GM19328 (cell line): ENCODE results near the gene PROM2.

Source experiments
- ATAC-seq: cut with Tn5 transposase; IDR thresholded peaks from one replicate; pipeline ENCODE4 v1.9.1; 2021; ENCODE audit warnings: mild to moderate bottlenecking, moderate library complexity; ENCODE audit not compliant: unreplicated experiment

The PROM2 gene

DNA sequence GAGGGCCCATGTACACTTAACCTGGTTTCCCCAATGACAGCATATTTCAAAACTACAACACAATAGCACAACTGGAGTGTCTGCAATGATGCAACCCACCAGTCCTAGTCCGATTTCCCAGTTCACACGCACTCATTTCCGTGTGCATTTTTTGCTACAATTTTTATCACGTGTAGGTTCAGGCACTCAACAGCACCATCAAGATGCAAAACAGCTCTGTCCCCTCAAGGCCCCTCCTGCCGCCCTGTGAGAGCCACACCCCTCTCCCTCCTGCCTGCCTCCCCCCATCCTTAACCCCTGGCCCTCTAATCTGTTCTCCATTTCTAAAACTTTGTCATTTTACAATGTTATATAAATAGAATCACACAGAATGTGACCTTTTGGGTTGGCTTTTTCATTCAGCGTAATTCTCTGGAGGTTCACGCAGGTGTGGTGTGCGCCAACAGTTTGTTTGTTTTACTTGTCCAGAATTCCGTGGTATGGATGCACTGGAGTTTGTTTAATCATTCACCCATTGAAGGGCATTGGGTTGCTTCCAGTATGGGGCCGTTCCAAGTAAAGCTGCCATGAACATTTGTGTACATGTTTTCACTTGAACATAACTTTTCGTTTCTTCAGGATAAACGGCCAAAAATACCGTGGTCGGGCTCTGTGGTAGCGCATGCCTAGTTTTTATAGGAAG lies 31.3 kb downstream of the PROM2 start:
- ATAC-seq = no peak

DNA sequence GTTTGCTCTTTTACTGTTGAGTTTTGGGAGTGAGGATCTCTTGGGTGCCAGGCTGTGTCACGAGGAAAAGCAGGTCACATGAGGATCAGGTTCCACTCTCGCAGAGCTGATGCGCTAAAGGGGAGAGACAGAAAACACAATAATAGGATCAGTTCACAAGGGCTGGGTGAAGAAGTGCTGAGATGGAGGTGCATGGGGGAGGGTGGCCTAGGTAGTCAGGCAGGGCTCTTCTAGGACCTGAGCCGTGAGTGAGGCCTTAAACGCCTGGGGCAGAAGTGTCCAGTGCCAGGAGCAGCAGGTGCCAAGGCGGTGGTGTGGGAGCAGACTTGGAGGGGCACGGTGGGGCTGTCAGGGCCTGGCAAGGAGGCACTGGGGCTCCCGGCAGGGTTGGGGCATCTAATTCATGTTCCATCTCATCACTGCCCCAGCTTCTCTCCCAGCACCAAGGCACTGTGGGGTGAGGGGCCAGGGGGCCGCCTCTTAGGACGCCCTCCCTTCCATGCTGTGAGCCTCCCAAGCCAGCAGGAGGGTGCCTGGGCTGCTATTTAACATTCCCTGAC lies 32.2 kb downstream of the PROM2 start:
- no peak for ATAC-seq

DNA sequence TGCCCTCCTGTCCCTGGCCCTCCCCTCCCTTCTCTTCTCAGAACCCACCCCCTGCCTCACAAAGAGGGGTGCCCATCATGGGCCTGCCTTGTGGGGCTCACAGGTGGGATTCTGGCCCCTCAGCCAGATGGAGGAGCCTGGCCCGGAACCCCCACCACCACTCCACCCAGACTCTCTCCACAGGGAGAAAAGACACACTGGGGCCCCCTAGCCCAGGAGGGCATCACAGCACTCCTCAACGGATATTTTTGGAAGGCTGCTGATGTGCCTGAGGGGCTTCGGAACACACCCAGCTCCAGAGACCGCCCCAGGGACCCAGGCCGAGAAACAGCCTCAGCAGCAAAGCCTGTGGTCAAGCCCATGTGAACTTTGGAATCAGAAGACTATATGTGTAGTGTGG lies 32.8 kb downstream of the PROM2 start:
- no peak for ATAC-seq

DNA sequence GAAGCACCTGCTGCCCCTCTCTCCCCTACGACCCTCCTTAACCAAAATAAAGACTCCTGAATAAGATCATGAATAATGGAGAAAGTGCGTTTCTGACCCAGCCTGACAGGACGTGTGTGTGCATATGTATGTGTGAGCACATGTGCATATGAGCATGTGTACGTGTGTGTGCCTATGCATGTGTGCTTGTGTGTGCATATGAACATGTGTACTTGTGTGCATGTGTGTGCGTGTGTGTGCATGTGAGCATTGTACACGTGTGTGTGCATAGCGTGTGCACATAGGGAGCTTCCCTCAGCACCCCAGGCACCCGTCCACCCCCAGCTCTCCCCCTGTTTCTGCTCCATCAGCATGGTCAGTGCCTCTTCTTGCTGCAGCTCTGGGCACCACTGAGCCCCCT lies 33.6 kb downstream of the PROM2 start:
- ATAC-seq = no peak

DNA sequence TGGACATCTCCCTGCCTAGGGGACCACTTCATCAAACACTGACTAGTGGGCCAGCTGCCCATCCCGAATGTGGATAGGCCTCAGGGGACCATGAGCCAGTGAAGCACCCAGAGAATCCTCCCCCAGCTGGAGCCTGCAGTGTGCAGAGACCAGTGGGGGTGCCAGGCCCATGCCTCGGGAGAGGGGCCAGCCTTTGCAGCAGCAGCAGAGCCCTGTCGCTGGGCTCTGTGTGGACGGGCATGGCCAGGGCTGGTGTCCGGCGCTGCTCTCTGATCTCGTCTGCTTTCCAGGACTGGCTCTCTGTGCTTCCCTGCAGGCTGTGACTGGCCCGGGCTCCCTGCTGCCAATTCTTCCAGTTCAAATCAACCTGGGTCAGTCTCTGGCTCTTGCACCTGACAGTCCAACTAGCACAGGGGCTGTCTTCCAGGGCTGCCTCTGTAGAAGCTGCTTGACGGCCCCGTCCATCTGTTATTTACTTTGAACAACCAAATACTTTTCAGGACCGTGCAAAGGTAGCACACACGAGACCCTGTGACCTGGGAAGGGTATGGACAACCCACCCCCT lies 34.3 kb downstream of the PROM2 start:
- ATAC-seq = no peak

DNA sequence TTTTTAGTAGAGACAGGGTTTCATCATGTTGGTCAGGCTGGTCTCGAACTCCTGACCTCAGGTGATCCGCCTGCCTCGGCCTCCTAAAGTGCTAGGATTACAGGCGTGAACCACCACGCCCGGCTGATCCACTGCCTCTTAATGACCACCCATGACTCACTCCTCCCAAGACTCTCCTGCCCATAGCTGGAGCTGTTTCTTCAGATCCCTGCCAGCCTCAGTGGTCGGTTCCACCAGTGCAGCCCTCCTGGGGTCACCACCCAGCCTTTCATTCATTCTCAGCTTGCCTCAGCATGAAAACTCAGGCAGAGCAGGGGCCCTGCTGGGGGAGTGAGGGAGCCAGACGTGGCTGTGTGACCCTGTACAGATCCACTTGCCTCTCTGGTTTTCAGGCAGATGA lies 35.4 kb downstream of the PROM2 start:
- no peak for ATAC-seq

DNA sequence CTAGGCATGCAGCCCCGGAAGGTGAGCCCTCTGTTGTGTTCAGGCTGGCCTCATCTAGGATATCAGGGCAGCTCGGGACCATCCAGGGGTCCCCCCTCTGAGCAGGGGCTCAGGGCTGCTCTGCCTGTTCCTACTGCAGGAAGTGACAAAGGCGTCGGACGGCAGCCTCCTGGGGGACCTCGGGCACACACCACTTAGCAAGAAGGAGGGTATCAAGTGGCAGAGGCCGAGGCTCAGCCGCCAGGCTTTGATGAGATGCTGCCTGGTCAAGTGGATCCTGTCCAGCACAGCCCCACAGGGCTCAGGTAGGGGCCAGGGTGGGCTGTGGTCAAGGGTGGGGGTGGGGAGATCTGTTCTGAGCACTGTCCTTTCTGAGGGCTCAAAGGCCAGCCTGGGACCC lies 36.0 kb downstream of the PROM2 start:
- no peak for ATAC-seq

DNA sequence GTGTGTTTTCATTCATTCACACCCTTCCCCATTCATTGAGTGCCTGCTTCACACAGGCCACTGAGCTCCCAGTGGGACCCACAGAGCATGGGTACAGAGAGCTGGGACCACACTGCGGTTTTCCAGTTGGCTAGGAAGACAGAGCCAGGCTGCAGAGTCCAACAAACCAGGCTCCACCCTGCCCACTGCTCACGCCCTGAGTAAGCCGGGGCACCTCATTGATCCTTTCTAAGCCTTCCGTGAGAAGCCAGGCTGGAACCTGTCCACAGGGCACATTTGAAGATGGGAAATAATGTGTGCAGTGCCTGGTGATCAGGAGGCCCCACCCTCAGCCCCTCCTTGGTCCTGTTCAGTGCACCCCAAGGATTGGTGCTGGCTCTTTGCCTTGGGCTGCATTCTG lies 36.4 kb downstream of the PROM2 start:
- no peak for ATAC-seq

DNA sequence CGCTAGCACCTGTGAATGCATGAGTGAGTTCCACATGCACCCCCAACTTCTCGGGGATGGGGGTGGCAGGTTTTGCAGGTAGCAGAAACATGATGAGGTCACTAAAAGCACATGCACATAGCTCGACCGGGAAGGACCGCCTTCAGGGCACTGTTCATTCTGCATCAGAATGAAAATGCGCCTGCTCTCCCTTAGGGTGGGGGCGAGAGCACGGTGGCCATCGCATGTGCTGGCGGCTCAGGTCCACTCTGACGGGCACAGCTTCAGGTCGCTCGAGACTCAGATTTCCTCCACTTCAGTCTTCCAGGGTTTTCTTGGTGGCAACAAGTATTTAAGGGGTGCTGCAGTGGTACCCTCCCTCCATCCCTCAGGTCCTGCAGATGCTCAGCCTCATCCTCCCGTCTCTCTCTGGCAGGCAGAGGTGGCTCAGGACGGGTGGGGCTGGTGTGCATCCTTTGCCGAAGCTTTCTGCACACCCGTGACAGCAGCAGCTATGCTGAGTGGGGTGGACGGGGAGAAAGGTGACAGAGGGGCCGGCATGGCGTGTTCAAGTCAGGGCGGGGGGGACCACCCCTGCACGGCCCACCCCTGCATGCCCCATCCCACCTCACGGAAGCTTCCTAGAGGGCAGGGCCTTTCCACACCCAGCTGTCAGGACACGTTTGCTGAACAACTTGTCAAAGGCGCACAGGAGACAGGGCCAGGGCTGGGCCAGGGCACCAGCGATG lies 37.7 kb downstream of the PROM2 start:
- ATAC-seq = no peak

DNA sequence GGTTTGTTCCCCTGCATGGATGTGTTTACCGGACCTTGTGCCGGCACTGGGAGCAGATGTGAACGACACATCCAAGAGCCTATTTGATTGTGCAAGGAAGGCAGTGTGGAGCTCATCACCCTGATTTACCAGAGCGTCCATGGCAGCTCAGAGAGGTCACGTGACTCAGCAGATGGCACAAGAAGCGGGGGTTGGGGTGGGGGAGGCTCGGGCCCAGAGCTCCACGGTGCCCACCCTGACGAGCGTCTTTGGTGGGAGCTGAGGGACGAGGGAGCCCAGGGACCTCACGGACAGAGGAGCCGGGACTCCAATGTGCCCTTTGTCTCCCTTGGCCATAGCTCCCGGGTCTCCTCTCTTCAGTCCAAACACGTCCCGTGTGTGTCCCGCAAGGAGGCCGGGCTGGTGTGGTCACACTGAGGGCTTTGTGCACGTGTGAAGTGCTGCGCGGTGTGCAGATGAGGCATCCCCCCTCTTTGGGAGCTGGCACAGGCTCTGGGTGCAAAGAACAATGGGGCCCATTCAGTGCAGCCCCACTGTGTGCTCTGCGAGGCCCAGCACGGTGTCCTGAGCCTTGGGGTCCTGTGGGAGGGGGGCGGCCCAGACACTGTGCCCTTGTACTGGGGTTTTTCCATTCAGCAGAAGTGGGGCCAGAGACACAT lies 38.4 kb downstream of the PROM2 start:
- ATAC-seq = no peak

DNA sequence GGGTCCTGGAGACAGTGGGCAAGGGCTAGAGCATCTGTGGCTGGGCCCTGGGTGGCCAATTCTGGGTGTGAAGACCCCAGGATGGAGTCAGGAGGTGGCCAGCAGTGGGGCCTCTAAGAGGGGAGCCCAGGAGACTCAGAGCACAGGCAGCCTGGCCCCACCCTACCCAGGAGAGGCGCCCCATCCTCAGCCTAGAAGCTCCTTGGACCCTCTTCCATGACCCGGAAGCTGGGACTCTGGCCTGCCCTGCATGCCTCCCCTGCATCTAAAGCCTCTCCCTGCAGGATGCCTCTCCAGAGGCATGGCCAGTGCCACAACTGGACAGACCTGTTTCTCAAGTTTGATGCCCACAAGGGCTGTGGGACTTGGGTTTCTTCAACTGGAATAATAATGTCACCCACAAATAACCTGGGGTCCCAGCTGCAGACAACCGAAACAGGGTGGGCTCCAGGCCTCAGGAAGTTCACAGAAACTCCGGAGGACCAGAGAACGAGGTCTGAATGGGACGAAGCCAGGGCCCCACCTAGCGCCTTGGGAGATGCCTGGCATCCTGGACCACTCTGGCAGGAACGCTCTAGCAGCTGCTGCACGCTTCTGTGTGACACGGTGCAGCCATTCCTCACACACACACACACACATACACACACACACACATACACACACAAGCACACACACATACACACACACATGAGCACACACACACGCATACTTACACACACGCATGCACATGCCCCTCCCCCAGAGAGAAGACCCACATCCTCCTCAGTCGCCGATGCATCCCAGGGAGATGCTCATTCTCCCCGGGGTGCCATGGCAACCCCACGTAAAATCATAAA lies 39.3 kb downstream of the PROM2 start:
- ATAC-seq = no peak

DNA sequence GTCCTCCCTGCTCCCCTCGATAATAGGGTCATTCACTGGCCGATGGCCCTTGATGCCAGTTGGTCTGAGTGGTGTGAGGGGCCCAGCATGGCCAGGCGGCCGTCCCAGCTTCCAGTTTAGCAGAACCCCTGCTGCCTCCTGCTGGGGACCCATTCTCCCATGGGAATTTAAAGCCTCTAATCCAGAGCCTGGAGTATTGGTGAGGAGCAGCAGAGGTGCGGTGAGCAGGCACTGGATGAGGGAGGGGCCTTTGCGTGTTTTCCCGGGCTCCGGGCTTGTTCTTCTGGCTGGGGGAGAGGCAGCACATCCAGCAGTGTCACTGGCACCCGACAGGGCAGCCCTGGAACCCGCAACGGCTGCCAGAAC lies 40.3 kb downstream of the PROM2 start:
- no peak for ATAC-seq

DNA sequence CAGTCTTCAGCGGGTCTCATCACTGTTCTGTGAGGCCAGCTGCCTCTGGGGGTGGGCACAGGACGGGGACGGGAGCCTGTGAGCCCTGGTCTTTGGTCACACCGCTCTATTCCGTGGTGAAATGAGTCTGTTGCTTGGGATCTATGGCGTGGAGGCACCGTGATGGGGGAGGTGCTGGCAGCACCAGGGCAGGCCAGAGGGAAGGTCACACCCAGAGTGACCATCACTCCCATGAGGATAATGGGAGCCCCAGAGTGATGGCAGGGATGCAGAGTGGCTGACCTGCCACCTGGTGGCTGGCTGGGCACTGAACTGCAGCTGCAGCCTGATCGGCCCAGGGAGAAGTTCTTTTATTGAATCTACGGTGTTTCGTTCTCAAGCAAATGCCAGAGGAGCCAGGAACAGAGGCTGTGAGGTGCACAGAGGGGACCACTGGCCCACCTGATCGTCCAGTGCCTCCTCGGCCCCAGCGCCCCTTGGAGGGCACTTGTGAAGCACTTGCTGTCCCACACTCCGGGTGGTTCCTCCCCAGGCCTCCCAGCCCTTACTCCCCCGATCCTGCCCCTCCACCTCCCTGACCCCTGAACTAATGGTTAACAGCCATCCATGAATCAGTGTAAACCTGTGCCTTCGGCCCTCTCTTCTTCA lies 40.8 kb downstream of the PROM2 start:
- no peak for ATAC-seq

DNA sequence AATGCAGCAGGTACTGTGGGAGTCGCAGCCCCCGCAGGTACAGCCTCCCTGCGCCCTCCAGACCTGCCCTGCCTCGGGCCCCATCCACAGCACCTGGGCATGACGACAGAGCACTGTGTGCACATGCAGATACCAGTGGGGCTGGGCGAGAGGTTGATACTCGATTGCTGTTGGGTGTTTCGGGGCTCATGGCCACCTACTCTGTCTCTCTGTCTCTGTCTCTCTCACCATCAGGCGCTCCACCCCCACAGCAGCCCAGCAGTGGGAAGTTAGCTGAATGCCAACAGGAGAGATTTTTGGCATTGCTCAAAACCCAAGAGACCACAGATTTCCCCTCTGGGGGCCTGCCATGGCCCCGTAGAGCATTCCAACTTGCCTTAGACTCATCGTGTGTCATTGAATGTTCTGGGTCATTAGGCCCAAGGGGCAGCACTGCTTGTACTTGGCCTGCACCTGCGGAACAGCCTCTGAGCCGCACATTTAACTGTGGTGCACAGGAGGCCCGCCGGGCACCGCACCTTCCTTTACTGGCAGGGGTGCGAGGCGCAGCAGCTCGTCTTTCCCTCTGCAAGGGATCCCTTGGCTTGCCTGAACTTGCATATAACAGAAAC lies 41.7 kb downstream of the PROM2 start:
- ATAC-seq = no peak

DNA sequence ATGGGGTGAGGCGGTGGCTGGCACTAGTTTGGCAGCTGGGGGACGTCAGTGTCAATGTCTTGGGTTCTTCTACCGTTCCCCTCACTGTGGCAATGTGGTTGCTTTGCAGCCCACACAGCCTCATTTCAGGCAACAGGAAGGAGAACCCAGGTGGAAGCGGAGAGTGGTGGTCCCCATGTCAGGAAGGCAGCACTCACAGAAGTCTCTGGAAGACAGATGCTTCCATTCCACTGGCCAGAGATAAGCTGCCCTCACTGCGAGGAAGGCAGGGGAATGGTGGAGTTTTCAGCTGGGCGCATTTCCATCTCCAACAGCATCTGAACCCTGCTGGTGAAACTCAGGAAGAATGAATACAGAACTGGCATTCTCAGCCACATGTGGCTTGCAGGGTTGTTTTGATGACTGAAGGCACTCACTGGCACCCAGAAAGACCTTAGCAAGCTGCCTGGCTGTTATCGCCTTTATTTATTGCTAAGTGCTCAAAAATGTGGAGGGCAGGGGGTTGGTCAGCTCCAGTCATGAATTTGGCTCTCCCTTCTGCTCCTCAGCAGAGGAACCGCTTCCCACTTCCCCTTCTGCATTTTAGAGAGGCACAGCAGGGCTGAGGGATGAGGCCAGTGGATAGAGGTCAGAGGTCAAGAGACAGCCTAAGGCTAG lies 42.3 kb downstream of the PROM2 start:
- ATAC-seq = no peak

DNA sequence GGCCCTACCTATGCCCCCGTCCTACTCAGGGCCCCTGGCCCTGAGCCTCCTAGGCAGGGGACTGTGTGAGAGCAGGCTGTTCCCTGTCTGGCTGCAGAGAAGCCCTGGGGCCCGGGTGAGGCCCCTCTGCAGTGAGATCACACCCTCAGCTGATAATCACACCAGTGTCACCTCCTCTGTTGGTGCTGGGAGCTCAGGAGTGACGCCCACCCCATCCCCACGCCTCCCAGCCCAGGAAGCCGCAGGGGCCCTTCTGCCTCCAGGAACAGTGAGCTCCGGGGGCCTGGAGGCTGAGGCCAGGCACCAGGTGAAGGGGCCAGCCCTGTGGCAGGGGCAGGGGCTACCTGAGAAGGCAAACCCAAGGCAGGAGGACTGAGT lies 42.9 kb downstream of the PROM2 start:
- no peak for ATAC-seq

DNA sequence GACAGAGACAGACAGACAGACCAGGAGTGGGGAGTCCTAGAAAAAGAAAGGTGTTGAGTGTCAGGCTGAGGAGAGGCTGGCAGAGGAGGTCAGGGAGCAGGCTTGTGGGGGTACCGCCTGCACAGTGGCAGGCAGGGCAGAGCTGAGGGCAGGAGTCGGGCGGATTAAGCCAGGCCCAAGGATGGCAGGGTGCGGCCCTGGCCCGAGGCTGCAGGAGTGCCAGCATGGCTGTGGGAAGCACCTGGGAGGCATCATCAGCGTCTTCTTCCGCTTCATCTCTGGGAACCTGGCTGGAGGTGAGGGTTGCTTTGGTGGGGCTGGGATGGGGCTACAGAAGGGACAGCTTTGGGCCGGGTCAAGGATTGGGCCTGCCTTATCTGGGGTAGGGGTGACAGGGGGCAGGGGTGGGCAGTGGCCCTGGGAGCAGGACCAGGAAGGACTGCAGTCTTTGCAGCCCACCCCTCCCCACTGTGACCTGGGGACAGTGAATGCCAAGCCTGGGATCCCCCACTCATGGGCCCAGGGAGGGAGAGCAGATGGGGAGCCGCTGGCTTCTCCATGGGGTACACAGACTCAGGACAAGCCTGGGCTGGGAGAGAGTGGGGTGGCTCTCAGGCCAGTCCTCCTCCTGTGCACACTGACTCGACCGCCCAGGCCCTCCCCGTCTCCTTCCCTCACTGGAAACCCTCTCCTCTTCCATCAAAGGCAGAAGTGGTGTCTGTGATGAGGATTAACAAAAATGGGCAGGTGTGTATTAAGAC lies 43.6 kb downstream of the PROM2 start:
- ATAC-seq = no peak

DNA sequence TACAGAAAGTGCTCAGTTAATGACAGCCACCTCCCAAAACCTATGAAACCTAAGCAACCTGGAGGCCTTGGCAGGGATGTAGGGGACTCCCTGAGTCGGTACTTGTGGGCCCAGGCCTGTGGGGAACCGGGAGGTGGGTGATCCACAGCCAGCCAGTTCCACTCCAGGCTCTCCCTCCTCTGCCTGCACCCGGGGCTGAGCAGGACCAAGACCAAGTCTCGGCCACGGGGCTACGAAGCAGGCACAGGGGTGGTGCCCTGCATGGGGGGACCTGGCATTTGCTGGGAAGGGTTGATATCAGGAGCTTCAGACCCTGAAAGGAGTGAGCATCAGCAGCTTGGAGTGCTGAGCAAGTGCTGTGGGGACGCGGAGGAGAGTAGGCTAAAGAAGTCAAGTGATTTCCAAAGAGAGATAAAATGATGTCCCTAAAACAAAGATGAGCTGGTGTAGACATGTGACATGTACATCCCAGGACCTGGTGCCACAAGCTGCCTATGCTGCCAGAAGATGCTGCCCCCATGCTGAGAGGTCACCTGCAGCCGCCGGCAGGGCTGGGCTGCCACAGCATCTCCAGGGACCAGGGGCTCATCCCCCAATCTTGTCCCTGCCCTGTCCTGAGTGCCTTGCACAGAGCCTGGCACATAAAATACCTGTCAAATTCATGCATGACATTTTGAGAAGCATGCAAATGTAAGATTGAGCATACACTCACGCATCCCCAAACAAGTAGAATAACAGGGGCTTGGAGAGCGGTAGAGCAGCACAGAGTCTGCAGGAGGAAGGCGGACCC lies 44.4 kb downstream of the PROM2 start:
- ATAC-seq = no peak
